ENCODE measurements around the gene ARHGEF2.

The ARHGEF2 gene

DNA sequence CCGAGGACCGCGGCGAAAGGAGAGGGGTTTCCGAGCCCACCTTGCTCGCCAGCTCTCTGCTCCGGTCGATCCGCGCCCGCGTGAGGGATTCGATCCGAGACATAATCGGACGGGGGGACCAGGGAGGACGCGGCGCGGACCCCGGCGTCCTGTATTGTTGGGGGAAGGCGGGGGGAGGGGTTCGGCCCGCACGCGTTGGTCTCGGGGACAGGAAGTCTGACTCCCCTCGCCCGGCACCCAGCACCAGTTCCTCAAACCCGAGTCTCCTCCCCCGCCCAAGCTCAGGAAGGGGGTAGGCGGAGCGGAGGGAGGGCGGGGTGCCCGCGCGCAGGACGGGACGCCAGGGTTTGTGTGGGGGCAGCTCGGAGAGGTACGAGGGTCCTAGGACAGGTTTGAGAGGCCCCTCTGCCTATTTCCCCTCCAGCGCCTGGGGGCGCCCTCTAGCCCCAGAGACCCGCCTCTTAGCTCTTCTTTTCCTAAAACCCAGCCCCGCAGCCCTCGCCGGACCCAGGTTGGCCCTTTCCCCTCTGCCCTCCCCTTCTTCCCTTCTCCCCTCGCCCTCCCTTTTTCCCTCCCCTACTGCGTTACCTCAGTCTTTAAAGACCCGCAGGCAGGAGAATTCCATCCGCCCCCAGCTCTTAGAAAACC, at the start of gene ARHGEF2:
Gene ARHGEF2 (minus strand): TSS at position 223 of the 648 bp plus-strand sequence. CDS start 120 bp downstream, at position 103.
- peak; percentile 89 for DNase-seq

DNA sequence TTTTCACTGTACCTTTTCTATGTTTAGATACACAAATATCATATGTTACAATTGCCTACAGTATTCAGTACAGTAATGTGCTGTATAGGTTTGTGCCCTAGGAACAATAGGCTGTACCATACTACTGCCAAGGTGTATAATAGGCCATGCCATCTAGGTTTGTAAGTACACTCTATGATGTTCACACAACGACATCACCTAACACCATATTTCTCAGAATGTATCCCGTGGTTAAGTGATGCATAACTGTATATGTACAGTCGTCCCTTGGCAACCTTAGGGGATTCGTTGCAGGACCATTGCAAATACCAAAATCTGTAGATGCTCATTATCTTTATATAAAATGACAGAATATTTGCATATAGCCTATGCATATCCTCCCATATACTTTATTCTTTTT, 48.2 kb upstream of the ARHGEF2 start:
- no peak for DNase-seq

DNA sequence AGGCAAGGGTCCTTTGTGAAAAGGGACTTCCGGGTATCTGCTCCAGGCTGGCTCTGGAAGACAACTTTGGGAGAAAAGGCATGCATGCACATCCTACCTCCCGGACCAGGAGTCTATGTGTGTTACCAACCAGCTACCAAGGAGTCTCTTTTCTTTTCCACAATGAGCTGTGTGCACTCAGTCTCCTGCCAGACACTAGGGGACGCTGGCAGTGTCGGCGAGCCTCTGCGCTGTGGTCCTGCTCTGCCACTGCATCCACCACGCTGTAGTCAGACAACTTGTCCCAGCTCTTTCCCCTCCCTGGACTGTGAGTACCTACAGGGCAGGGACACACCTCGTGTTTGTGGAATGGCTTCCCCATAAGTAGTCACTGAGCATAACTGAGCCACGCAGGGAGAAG, 47.5 kb upstream of the ARHGEF2 start:
- peak; percentile 81 for DNase-seq

- no peak for DNase-seq
Measured at GRCh38 chr1:156024801-156025200, 46.5 kb upstream of the ARHGEF2 start.

DNA sequence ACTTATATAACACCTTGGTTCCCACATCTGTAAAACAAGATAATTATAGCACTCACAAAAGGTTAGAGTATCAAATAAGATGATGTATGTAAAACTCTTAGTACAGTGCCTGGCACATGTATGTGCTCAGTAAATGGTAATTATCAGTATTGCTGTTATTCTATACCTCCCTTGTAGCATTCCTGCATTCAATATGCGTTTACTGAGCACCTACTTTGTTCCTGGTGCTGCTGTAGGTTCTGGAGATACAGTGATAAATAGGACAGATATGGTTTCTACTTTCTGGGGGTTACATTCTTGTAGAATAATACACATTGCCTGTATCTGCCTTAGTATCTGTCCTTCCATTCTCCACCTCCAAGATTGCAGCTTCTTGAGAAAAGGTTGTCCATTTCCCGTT, 43.6 kb upstream of the ARHGEF2 start:
- no peak for DNase-seq

- DNase-seq: peak; percentile 51
Measured at GRCh38 chr1:156021093-156021428, 42.7 kb upstream of the ARHGEF2 start.

- DNase-seq: peak; percentile 98
Measured at GRCh38 chr1:156020293-156021092, 42.1 kb upstream of the ARHGEF2 start, which contains the start of gene SSR2. Gene SSR2, minus strand, starts transcription at chr1:156020951. Its CDS starts 784 bp downstream, at chr1:156020167.

DNA sequence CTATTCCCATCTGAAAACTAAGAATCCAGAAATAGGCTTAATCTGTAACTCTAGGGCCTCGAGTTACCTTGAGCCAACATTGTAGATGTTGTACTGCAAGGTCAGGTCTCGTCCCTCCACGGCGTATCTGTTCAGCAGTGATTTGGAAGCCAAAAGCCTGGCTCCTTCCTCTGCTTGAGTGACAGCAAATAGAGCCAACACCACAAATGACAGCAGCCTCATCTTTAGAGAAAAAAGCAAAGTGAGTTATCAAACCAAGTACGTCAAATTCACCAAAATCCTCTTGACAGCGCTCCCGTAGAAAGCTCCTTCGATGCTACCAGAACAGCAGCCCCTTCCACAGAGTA, 41.6 kb upstream of the ARHGEF2 start:
- no peak for DNase-seq

GRCh38 chr1:156014829-156015228, 36.5 kb upstream of the ARHGEF2 start:
- DNase-seq: no peak

- no peak for DNase-seq
Measured at GRCh38 chr1:156012051-156012817, 33.9 kb upstream of the ARHGEF2 start.

- DNase-seq: no peak
Measured at GRCh38 chr1:156009404-156009803, 31.1 kb upstream of the ARHGEF2 start.

GRCh38 chr1:156006666-156007376, 28.5 kb upstream of the ARHGEF2 start:
- DNase-seq: no peak

GRCh38 chr1:156004843-156005584, 26.7 kb upstream of the ARHGEF2 start:
- no peak for DNase-seq

DNA sequence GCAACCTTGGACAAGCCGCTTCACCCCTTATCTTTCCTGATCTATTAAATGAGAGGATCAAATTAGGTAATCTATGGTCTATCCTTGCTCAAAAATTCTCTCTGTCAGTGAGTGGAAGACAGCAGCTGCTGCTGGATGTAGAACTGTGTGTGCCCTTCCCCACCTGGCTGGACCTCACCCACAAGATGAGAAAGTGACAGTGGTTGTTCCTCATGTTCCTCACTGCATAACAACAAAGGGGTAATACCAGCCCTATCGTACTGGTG, 25.5 kb upstream of the ARHGEF2 start:
- no peak for DNase-seq

GRCh38 chr1:156002188-156002911, 24.0 kb upstream of the ARHGEF2 start:
- DNase-seq: no peak

GRCh38 chr1:156001662-156002171, 23.4 kb upstream of the ARHGEF2 start:
- DNase-seq: no peak

DNA sequence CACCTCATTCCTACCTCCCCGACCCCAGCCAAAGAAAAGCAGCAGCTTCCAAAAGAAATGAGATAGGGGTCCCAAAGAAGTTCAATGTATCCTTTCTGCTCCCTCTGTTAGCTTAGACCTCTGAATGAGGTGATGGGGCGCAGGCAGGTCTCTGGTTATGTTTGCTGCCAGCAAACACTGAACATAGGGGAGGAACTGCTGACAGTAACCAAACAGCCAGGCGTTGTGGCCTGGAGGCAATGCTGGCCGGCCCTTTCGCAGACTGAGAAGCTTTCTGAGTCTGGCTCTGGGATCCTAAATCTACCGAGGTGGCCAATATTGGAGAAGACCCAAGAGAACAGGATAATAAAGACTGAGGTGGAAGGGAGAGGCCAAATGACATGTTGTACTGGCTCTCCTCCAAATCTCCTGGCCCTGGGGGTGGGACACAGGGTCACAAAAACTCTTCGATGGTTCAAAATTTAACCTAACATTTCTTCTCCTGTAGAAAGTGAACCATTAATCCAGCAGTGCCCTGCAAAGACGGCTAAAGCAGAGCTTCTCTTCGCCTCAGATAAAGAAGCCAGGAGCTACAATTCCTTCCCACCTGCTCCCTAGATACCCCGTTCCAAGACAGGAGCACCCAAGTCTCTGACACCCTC, 22.8 kb upstream of the ARHGEF2 start:
- DNase-seq: no peak

- no peak for DNase-seq
Measured at GRCh38 chr1:155999964-156000363, 21.6 kb upstream of the ARHGEF2 start.

GRCh38 chr1:155996166-155996565, 17.8 kb upstream of the ARHGEF2 start:
- DNase-seq: no peak

DNA sequence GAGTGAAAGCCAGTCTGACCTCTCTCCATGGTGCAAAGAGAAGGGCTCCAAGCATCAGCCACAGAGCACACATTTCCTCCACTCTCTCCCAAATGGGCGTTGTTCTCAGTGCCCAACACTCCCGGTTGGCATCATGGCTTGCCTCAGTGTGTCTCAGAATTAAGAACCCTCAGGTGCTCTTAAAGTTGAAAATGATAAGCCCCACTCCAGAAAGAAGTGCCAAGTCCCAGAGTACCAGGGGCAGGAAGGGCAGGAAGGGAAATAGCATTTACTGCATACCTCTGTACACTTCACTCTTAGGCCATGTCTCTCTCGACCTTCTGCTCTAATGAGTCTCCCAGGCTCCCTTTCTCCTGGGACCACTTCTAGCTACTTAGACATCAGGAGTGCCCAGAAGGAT, 15.2 kb upstream of the ARHGEF2 start:
- DNase-seq: no peak

All from NCI-H69 (cell line).